Measurements from ENCODE around the gene TRIM65. TPM values are rescaled to one million over a fixed set of nuclear protein-coding genes. Genes with fewer than 3 reads are reported as not detected.
"Not testable (repeated sequence)": the region's sequence is repeated elsewhere in the genome, so short reads cannot be mapped to it uniquely, and the experiment has no call there.

Gene TRIM65
- total and polyA plus RNA-seq, 2 experiments from 2014 or later = 13.8 to 54.0 TPM

- peaks cover 16% of the 10 kb centered on the region; the same call in 1 of the 2 replicates for H3K4me1 ChIP-seq (ENCODE audit: insufficient read depth)
- Mint-ChIP-seq H3K4me1 (peaks cover 26% of the 10 kb centered on the region), H3K36me3 (ENCODE audit: low read depth) (no peaks in the 10 kb centered on the region), H3K4me3 (no peak overlapping the region), H3K27ac (no peak overlapping the region), H3K9me3 (no peaks in the 10 kb centered on the region), H3K27me3 (ENCODE audit: insufficient read depth, low read depth, poor library complexity) (peaks cover 28% of the 10 kb centered on the region)
- peaks cover 17% of the 10 kb centered on the region for H3K27me3 ChIP-seq (ENCODE audit: insufficient read depth)
- H3F3A ChIP-seq (replicated peaks; ENCODE audit: low read depth) = peaks cover 16% of the 10 kb centered on the region
- no peaks in the 10 kb centered on the region for H3K9me2 ChIP-seq (ENCODE audit: insufficient read depth)
- H3K4me3 ChIP-seq = no peak overlapping the region
- no peaks in the 10 kb centered on the region for H3K79me2 ChIP-seq (replicated peaks; ENCODE audit: insufficient read depth)
- H3K4me2 ChIP-seq = 0 out of 2 replicates have a peak overlapping the region, but pooled peaks have one; percentile 26
- ATAC-seq (no peak), DNase-seq (ENCODE audit: low spot score) (peak; percentile 68)
- H3K27ac ChIP-seq (ENCODE audit: low read depth) = peak overlapping the region; percentile 63
- TF ChIP-seq ZNF462 (CRISPR knock-in tag; IDR thresholded peaks at IDR 0.05) (no peak), ETS1 (IDR thresholded peaks at IDR 0.05) (no peak), STAT1 (IDR thresholded peaks at IDR 0.05; ENCODE audit: unreplicated experiment) (no peak), EZH2 (IDR thresholded peaks at IDR 0.05; ENCODE audit: low read depth, unreplicated experiment) (no peak), CREB1 (CRISPR knock-in tag; IDR thresholded peaks at IDR 0.05; ENCODE audit: low read depth) (no peak), CTCF (conservative IDR thresholded peaks at IDR 0.05; ENCODE audit: low read depth in 2 of 2) (no peak), EZH2phosphoT487 (IDR thresholded peaks at IDR 0.05; ENCODE audit: unreplicated experiment) (no peak), JUNB (IDR thresholded peaks at IDR 0.05; ENCODE audit: unreplicated experiment) (no peak)
- H3K36me3 ChIP-seq (ENCODE audit: insufficient read depth) = no peaks in the 10 kb centered on the region
- H4K20me1 ChIP-seq (replicated peaks; ENCODE audit: insufficient read depth) = no peaks in the 10 kb centered on the region
- H2AFZ ChIP-seq = peak overlapping the region; percentile 87
These were observed 24.1 kb downstream of the TRIM65 start for GRCh38 chr17:75872434-75873351.

- H3K9me3 Mint-ChIP-seq; H3K36me3 Mint-ChIP-seq (ENCODE audit: low read depth); H3K36me3 ChIP-seq (ENCODE audit: insufficient read depth); H4K20me1 ChIP-seq (replicated peaks; ENCODE audit: insufficient read depth); H3K4me3 ChIP-seq; H3F3A ChIP-seq (replicated peaks; ENCODE audit: low read depth); H3K4me1 ChIP-seq (ENCODE audit: insufficient read depth); ATAC-seq; H3K79me2 ChIP-seq (replicated peaks; ENCODE audit: insufficient read depth); DNase-seq (ENCODE audit: low spot score); H2AFZ ChIP-seq; H3K9me2 ChIP-seq (ENCODE audit: insufficient read depth); H3K27me3 ChIP-seq (ENCODE audit: insufficient read depth); H3K4me3 Mint-ChIP-seq; H3K4me2 ChIP-seq; H3K27ac ChIP-seq (ENCODE audit: low read depth): not testable (repeated sequence)
- peaks cover 16% of the 10 kb centered on the region for H3K27me3 Mint-ChIP-seq (ENCODE audit: insufficient read depth, low read depth, poor library complexity)
- H3K27ac Mint-ChIP-seq = 0 out of 2 replicates have a peak overlapping the region, but pooled peaks have one; percentile 10
- peaks cover 13% of the 10 kb centered on the region for H3K4me1 Mint-ChIP-seq
These were observed 26.5 kb downstream of the TRIM65 start for GRCh38 chr17:75870228-75870627.
